Breast epithelium (tissue), 3 donors: ENCODE measurements around the gene ARMCX5.

ENCODE experiments used
- CTCF ChIP-seq, 3 donors: fragments of 450-650 bp; IDR thresholded peaks; one replicate each; pipeline ENCODE4 v1.5.1; 2016 to 2017; ENCODE audit warnings: antibody characterized with exemption in 3 of 3, mild to moderate bottlenecking in 3 of 3, moderate library complexity in 3 of 3
- POLR2A ChIP-seq: fragments of 450-650 bp; IDR thresholded peaks from one replicate; pipeline ENCODE4 v1.6.1; 2016; ENCODE audit warnings: antibody characterized with exemption, mild to moderate bottlenecking, moderate library complexity
- POLR2AphosphoS5 ChIP-seq, 3 donors: sonication (generic); formaldehyde crosslinking; IDR thresholded peaks; one replicate each; pipeline ENCODE4 v1.6.1; 2017; ENCODE audit warnings: antibody characterized with exemption in 3 of 3

GRCh38 chrX:102610905-102611304 is 11.6 kb downstream of the ARMCX5 start:
- TF ChIP-seq CTCF (IDR thresholded peaks at IDR 0.05) (no peak), POLR2A (no peak), POLR2AphosphoS5 (IDR thresholded peaks at IDR 0.05) (no peak)
